Measurements from ENCODE around the gene GPRASP2.

GRCh38 chrX:102694749-102695148 is 17.5 kb upstream of the GPRASP2 start:
- TF ChIP-seq EZH2 (IDR thresholded peaks at IDR 0.05) (no peak), POLR2AphosphoS5 (IDR thresholded peaks at IDR 0.05; ENCODE audit: borderline replicate concordance, low read depth, low read length) (no peak), FOXP2 (optimal IDR thresholded peaks at IDR 0.05; ENCODE audit: control extremely low read depth, extremely low read length, insufficient read depth) (no peak)
